ENCODE data around the gene RRP1B. TPM values are rescaled to one million over a fixed set of nuclear protein-coding genes. Genes with fewer than 3 reads are reported as not detected.
"Not testable (repeated sequence)": the region's sequence is repeated elsewhere in the genome, so short reads cannot be mapped to it uniquely, and the experiment has no call there.

Gene RRP1B
- total RNA-seq, result 15.4 TPM

DNA sequence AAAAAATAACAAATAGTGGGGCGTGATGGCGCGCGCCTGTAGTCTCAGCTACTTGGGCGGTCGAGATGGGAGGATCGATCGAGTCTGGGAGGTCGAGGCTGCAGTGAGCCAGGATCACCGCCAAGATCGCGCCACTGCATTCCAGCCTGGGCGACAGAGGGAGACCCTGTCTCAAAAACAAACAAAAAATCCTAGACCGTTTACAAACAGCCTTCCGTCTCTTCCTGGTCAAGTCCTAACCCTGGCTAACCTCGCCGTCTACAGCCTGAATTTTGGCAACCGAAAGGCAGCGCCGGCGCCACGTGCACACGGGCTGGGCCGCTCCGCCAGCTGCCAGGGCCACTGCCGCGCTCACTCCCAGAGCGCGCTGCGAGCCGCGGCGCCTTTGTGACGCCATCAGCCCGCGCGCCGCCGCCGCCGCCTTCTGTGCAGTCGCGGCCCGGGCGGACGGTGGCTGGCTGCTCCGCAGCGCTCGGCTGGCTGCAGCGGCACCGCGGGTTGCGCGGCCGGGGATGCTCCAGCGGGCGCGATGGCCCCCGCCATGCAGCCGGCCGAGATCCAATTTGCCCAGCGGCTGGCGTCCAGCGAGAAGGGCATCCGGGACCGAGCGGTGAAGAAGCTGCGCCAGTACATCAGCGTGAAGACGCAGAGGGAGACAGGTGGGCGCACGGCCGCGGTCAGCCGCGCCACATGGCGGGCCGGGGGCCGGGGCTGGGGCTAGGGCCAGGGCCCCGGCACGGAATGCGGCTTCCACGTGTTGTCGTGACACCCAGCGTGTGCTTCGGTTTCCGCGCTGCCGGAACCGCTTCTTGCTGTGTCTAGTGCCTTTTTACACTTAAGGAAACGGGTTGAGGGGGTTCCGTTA is at the start of gene RRP1B, which contains the start of gene HSF2BP:
TSS of gene RRP1B (plus strand) at position 425 of the 865 bp plus-strand sequence. CDS start at position 530, 105 bp downstream.
TSS of gene HSF2BP (minus strand) at position 353 of the 865 bp plus-strand sequence. CDS start 1,392 bp downstream, outside the sequence.
- ATAC-seq, result peak; percentile 92

GRCh38 chr21:43611598-43612369 is 47.6 kb upstream of the RRP1B start:
- peak; percentile 55 for ATAC-seq

DNA sequence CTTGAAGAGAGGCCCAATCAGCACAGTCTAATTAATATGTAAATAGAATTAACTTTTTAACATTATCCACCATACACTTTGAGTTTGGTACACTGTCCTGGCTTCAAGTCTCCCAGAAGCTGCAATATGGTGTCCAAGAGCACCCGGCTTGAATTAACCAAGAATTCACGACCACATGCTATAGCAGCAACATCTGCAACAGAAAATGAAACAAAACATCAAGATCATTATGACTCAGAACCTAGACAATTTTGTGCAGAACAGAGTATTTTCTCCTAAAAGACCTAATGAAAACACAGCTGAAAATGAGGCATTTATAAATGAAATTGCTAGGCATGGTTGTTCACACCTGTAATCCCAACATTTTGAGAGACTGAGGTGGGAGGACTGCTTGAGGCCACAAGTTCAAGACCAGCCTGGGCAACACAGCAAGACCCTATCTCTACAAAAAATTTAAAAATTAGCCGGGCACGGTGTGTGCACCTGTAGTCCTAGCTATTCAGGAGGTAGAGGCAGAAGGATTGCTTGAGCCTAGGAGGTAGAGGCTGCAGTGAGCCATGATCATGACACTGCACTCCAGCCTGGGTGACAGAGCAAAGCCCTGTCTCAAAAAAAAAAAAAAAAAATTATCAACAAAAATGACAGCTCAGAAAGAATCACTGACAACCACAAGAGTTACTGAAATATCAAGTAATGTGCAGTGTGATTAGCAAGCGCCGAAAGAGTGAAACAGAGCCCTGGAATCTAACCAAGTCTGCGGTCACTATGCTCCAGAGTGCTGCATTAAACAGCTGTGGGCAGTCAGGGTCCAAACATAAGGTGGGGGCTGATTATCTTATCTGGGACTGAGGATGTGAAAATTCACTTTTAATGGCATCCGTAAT is 45.4 kb upstream of the RRP1B start:
- ATAC-seq, result no peak

DNA sequence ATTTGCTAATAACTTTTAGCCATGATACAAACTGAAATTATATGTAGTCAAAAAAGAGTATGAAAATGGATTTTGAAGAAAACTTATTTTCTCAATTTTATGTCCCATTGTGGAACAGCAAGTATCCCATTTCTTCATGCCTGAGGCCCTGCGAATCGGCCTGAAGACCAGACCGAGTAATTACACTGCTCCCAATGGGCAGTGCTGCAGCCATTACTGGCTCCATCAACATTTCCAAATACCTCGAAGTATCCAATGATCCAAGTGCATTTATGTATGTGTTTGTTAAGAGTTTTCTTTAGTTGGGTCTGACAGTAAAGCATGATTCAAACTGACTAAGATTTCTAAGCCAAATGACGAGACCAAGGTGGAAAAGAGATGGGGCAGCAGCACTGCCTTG is 44.5 kb upstream of the RRP1B start:
- ATAC-seq, result no peak

DNA sequence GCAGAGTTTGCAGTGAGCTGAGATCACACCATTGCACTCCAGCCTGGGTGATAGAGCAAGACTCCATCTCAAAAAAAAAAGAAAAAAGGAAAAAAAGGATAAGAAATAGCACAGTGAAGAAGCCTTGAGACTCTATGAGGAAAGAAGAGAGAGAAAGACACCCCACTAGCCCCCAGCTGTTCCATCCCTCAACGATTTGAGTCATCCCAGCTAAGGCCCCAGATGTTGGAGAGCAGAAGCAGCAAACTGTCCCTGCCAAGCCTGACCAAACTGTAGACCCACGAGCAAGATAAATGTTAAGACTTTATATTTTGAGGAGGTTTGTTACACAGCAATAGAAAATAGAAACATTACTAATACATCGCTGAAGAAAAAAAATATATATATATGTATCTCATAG is 42.5 kb upstream of the RRP1B start:
- ATAC-seq, result not testable (repeated sequence)

DNA sequence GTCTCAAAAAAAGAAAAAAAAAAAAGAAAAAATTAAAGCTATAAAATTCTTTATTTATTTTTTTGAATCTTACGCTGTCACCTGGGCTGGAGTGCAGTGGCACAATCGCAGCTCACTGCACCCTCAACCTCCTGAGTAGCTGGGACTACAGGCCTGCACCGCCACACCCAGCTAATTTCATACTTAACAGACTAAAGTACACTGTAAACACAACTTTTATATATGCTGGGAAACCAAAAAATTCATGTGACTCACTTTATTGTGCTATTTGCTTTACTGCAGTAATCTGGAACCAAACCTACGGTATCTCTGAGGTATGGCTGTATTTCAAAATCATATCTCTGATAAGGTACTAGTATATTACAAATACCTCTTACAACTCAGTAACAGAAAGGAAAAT is 40.4 kb upstream of the RRP1B start:
- no peak for ATAC-seq

DNA sequence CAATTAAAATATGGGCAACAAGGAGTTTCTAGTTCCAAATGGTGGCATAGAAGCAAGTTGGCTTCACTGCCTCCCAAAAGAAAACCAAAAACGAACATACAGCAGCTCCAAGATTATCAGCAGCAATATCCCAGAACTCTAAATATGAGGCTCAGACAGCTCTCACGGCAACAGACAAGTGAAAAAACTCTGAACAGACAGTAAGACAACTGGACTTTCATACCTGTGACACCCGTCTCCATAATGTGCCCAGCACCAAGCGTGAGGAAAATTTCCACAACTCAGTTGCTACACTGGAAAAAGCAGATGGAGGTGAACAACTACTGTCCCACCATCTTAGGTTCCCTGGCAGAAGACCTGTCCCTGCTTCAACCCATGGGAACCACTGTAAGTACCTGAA is 40.0 kb upstream of the RRP1B start:
- no peak for ATAC-seq

DNA sequence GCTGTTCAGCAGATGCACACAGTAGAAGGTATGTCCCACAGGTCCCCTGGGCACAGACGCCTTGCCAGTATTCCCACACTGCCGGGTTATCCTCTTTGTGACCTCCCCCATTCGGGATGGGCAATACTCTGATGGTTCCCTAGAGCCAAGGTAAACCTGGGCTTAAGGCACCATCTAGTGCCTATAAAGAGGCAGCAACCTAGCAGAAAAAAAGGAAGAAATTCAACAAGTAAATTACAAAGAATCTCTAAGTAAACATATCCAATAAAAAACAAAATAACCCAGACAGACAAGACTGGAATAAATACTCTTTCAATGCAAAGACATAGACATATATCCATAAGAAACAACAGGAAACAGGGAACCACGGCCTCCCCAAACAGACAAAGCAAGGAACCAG is 39.5 kb upstream of the RRP1B start:
- no peak for ATAC-seq

GRCh38 chr21:43622796-43623195 is 36.6 kb upstream of the RRP1B start:
- no peak for ATAC-seq

- ATAC-seq, result no peak
Observed at GRCh38 chr21:43623588-43623987, 35.8 kb upstream of the RRP1B start.

DNA sequence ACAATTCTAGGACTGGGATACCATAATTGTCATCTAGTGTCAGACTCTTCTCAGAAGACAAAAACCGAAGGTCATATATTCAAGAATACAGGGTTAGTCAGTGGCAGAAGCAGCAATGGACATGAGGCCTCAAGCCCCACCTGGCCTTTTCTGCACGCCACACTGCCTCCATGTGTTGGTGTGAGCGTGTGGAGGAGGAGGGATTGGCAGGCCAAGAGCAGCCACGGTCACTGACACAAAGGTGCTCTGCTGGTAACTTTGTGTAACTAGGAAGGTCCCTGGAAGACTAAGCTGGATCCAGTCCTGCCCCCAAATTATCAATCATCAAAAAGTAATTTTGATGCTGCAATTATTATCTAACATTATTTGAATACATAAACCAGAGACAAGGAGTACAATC is 35.0 kb upstream of the RRP1B start:
- ATAC-seq, result no peak

- ATAC-seq, result no peak
Observed at GRCh38 chr21:43626390-43626789, 33.0 kb upstream of the RRP1B start.

- ATAC-seq, result no peak
Observed at GRCh38 chr21:43627527-43627926, 31.8 kb upstream of the RRP1B start.

DNA sequence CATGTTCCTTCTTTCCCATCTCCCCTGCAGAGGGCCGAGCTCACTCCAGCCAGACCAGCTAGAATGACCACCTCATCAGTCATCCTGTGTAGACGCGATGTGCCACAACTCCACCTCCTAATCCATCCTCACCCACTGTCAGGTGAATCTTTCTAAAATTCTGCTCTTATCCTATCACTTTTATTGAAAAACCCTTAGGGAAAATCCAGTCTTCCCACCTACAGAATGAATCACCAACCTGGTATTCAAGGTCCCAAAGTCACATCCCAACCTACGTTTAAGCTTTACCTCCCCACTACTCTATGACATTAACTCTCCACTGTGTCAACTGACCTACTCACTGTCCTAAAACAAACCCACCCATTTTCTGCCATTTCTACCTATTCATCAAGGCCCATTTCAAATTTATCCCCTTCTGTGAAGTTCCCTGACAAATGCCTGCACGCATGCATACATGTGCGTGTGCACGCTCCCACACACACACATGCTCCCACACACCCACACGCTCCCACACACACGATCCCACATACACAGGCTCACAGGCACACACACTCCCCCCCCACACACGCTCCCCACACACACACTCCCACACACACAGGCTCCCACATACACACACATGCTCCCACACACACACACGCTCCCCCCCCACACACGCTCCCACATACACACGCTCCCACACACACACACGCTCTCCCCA is 27.8 kb upstream of the RRP1B start:
- ATAC-seq, result no peak

GRCh38 chr21:43632373-43632905 is 26.9 kb upstream of the RRP1B start:
- ATAC-seq, result no peak

DNA sequence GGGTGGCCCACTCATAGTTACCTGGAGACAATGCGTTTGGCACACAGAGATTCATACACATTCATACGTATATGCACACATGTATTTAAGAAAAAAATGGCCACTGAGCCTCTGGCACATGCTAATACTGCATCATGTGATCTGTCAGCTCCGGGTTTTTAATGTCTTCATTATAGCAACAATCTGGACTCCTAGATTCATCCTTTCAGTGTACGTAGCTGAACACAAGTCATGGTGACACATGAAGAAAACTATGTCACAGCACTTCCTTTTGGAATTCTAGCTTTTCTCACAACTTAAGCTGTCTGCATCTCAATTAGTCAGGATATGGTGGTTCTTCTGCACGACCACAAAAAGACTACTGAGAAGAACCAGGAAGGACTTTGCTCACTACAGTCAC is 24.7 kb upstream of the RRP1B start:
- no peak for ATAC-seq

- ATAC-seq, result no peak
Observed at GRCh38 chr21:43635436-43635835, 23.9 kb upstream of the RRP1B start.

- no peak for ATAC-seq
Observed at GRCh38 chr21:43637530-43638158, 21.7 kb upstream of the RRP1B start.

- ATAC-seq, result peak; percentile 60
Observed at GRCh38 chr21:43639470-43640353, 19.6 kb upstream of the RRP1B start.

DNA sequence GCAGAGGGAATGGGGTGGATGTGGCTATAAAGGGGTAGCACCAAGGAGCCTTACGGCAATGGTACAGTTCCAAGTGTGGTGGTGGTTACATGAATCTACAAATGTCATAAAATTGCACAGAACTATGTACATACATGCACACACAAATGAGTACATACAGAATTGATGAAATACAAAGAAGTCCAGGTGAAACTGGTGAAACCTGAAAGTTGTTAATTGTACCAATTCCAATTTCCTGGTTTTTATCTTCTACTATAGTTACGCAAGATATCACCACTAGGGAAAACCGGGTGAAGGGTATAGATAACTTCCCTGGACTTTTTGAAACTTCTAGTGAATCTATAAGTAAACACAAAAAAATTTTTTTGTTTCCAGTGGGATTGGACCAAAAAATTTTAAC is 19.0 kb upstream of the RRP1B start:
- ATAC-seq, result peak; percentile 38
